ENCODE data around the gene CRELD1. TPM values are rescaled to one million over a fixed set of nuclear protein-coding genes. Genes with fewer than 3 reads are reported as not detected.

CRELD1 gene
- total RNA-seq, 1 donor from 2014 or later: 92.6 TPM

- H3K4me1 Mint-ChIP-seq (ENCODE audit: low read depth, unreplicated experiment): peaks cover 7% of the 10 kb centered on the region
Observed at GRCh38 chr3:9909221-9910013, 24.2 kb upstream of the CRELD1 start.

GRCh38 chr3:9911863-9912262, 21.8 kb upstream of the CRELD1 start:
- Mint-ChIP-seq H3K9me3 (ENCODE audit: unreplicated experiment) (peaks cover 13% of the 10 kb centered on the region), H3K36me3 (ENCODE audit: unreplicated experiment) (peaks cover 6% of the 10 kb centered on the region), H3K4me3 (ENCODE audit: unreplicated experiment) (no peak overlapping the region), H3K27me3 (ENCODE audit: unreplicated experiment) (peaks cover 11% of the 10 kb centered on the region), H3K4me1 (ENCODE audit: low read depth, unreplicated experiment) (peaks cover 14% of the 10 kb centered on the region), H3K27ac (ENCODE audit: unreplicated experiment) (no peak overlapping the region)
- TF ChIP-seq CTCF (IDR thresholded peaks at IDR 0.05; ENCODE audit: partially characterized antibody, unreplicated experiment): no peak
- DNase-seq: no peak

More at GRCh38 chr3:9909221-9910013, 24.2 kb upstream of the CRELD1 start:
- no peak for DNase-seq
- Mint-ChIP-seq H3K4me3 (ENCODE audit: unreplicated experiment) (peak overlapping the region; percentile 63), H3K36me3 (ENCODE audit: unreplicated experiment) (peaks cover 6% of the 10 kb centered on the region), H3K27me3 (ENCODE audit: unreplicated experiment) (peaks cover 5% of the 10 kb centered on the region), H3K9me3 (ENCODE audit: unreplicated experiment) (peaks cover 9% of the 10 kb centered on the region), H3K27ac (ENCODE audit: unreplicated experiment) (no peak overlapping the region)
- no peak for TF ChIP-seq CTCF (IDR thresholded peaks at IDR 0.05; ENCODE audit: partially characterized antibody, unreplicated experiment)

GRCh38 chr3:9912294-9912935, 21.2 kb upstream of the CRELD1 start:
- H3K27me3 Mint-ChIP-seq (ENCODE audit: unreplicated experiment): peaks cover 11% of the 10 kb centered on the region
- H3K36me3 Mint-ChIP-seq (ENCODE audit: unreplicated experiment): peaks cover 6% of the 10 kb centered on the region
- peaks cover 15% of the 10 kb centered on the region for H3K9me3 Mint-ChIP-seq (ENCODE audit: unreplicated experiment)
- no peak for TF ChIP-seq CTCF (IDR thresholded peaks at IDR 0.05; ENCODE audit: partially characterized antibody, unreplicated experiment)
- no peak overlapping the region for H3K4me3 Mint-ChIP-seq (ENCODE audit: unreplicated experiment)
- DNase-seq: no peak
- peaks cover 17% of the 10 kb centered on the region for H3K4me1 Mint-ChIP-seq (ENCODE audit: low read depth, unreplicated experiment)
- no peak overlapping the region for H3K27ac Mint-ChIP-seq (ENCODE audit: unreplicated experiment)

GRCh38 chr3:9913601-9914000, 20.0 kb upstream of the CRELD1 start:
- H3K4me1 Mint-ChIP-seq (ENCODE audit: low read depth, unreplicated experiment): peaks cover 20% of the 10 kb centered on the region
- no peak overlapping the region for H3K4me3 Mint-ChIP-seq (ENCODE audit: unreplicated experiment)
- H3K27me3 Mint-ChIP-seq (ENCODE audit: unreplicated experiment): peaks cover 11% of the 10 kb centered on the region
- H3K9me3 Mint-ChIP-seq (ENCODE audit: unreplicated experiment): peaks cover 15% of the 10 kb centered on the region
- peaks cover 6% of the 10 kb centered on the region for H3K36me3 Mint-ChIP-seq (ENCODE audit: unreplicated experiment)
- H3K27ac Mint-ChIP-seq (ENCODE audit: unreplicated experiment): peak overlapping the region; percentile 59
- no peak for TF ChIP-seq CTCF (IDR thresholded peaks at IDR 0.05; ENCODE audit: partially characterized antibody, unreplicated experiment)
- DNase-seq: no peak

GRCh38 chr3:9914011-9914410, 19.6 kb upstream of the CRELD1 start:
- H3K9me3 Mint-ChIP-seq (ENCODE audit: unreplicated experiment): peaks cover 15% of the 10 kb centered on the region
- H3K27ac Mint-ChIP-seq (ENCODE audit: unreplicated experiment): peak overlapping the region; percentile 59
- H3K36me3 Mint-ChIP-seq (ENCODE audit: unreplicated experiment): peaks cover 6% of the 10 kb centered on the region
- TF ChIP-seq CTCF (IDR thresholded peaks at IDR 0.05; ENCODE audit: partially characterized antibody, unreplicated experiment): no peak
- H3K4me1 Mint-ChIP-seq (ENCODE audit: low read depth, unreplicated experiment): peaks cover 20% of the 10 kb centered on the region
- H3K27me3 Mint-ChIP-seq (ENCODE audit: unreplicated experiment): peaks cover 11% of the 10 kb centered on the region
- no peak for DNase-seq
- H3K4me3 Mint-ChIP-seq (ENCODE audit: unreplicated experiment): peak overlapping the region; percentile 30

Data from glutamatergic neuron (in vitro differentiated cells).